ENCODE data around the gene CDH26. TPM values are rescaled to one million over a fixed set of nuclear protein-coding genes. Genes with fewer than 3 reads are reported as not detected.

CDH26 gene
- total and polyA plus RNA-seq, 4 donors: 0.99 to 5.0 (median 1.5) TPM

DNA sequence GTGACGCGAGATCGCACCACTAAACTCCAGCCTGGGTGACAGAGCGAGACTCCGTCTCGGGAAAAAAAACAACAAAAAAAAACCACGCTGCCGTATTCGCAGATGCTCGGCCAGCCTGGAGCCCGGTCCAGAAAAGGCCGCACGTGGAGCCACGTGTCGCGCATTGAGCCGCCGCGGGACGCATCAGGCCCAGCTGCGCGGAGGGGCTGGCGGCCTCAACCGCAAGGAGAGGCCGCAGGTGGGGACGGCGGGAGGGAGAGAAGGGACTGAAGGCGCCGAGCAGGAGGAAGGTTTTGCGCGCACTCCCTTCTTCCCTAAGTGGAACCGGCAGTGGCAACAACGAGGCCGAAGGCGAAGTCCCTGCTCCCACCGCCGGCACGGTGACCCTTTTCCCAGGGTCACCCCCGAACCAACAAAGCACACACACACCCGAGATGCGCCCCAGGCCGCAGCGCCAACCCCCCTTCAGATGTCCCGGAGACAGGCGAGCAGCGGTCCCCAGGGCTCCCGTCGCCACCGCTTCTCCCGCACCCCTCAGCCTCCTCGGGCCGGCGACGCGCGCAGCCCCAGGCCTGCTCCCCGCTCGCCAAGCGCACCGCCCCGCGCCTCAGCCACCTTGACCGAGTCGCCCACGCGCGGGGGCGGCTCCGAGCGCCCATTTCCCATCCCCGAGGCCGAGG lies 25.5 kb upstream of the CDH26 start:
- no peak for DNase-seq (ENCODE audit: low read depth in 4 of 6, low spot score in 6 of 6)
- H3K4me3 ChIP-seq (ENCODE audit: low read depth, low read length): no peak overlapping the region
- 82% methylated on average over 67 of the region's 72 CpGs for WGBS (ENCODE audit: insufficient coverage)
- no peaks in the 10 kb centered on the region for H3K9me3 ChIP-seq (ENCODE audit: control insufficient read depth, insufficient read depth, low read length)
- H3K27me3 ChIP-seq (ENCODE audit: control insufficient read depth, insufficient read depth, low read length): no peaks in the 10 kb centered on the region
- peaks cover 14% of the 10 kb centered on the region for H3K4me1 ChIP-seq (ENCODE audit: control insufficient read depth, insufficient read depth, low read length)
- no peak overlapping the region for H3K27ac ChIP-seq (ENCODE audit: low read depth, low read length)
- peaks cover 2% of the 10 kb centered on the region for H3K36me3 ChIP-seq (ENCODE audit: control insufficient read depth, insufficient read depth, low read length)

DNA sequence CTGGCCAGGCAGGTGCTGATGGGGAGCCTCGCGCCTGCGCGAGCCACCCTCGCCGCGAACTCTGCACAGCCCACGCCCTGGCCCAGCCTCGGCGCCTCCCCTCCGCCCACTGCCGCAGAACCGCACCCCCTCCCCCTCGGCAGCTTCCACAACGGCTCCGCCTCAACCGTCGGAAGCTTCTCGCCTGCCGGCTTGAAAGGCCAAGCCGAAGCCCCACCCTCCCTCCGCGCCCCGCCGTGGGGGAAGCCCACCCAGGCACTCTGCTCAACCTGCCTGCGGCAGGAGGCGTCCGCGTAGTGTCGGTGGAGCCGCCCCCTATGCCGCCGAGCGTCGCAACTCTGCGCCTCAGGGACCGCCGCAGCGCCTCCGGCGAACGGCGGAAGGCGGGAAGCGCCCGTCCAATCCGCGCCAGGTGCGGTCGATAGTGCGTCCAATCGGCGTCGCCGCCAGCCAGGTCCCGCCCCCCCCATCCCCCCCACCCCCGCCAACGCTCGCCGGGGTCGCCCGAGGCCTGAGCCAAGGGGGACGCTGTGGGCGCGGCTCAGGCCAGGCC lies 24.9 kb upstream of the CDH26 start, which contains the start of gene SYCP2:
Gene SYCP2, minus strand, starts transcription at position 342 of the 553 bp plus-strand sequence. CDS start 11,224 bp downstream, outside the sequence.
- H3K4me3 ChIP-seq (ENCODE audit: low read depth, low read length): peak within 1 kb of the TSS; percentile 71
- H3K4me1 ChIP-seq (ENCODE audit: control insufficient read depth, insufficient read depth, low read length): peaks cover 16% of the 10 kb centered on the region
- WGBS (ENCODE audit: insufficient coverage): 27% methylated on average over 46 of the region's 65 CpGs
- DNase-seq (ENCODE audit: low read depth in 4 of 6, low spot score in 6 of 6): peak in 1 of 6 donors; percentile 73
- no peaks in the 10 kb centered on the region for H3K9me3 ChIP-seq (ENCODE audit: control insufficient read depth, insufficient read depth, low read length)
- no peaks in the 10 kb centered on the region for H3K27me3 ChIP-seq (ENCODE audit: control insufficient read depth, insufficient read depth, low read length)
- peaks cover 2% of the 10 kb centered on the region for H3K36me3 ChIP-seq (ENCODE audit: control insufficient read depth, insufficient read depth, low read length)
- no peak within 1 kb of the TSS for H3K27ac ChIP-seq (ENCODE audit: low read depth, low read length)

DNA sequence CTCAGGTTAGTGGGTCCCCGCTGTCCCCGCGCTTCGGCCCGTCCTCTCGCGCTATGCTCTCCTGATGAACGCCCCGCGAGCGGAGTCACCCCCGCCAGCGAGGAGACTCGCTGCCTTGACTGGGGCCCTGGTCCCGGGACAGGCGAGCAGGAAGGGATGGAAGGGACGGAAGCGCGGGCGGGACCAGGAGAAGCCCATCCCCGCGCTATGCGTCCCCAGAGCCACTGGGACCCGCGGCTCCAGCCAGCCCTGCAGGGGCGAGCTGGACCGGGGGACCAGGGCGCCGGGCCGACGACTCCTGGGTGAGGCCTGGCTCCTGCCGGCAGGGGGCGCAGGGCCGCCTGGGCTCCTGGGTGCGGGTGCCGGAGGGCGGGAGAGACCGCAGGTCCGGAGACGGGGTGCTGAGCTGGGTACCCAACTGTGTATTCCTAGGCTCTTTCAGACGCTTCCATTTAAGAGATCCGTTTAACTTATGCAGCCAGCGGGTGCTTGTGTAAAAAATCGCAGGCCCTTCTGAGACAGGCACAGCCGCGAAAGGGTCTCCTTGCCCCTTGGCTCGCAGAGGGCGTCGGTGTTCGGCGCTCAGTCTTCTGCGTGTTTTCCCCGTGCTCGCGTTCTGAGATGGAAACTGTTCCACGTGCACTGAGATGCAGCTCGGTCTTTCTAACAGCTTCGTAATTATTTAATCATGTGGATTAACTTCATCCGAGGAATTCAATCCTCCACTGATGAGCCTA lies 24.2 kb upstream of the CDH26 start:
- H3K9me3 ChIP-seq (ENCODE audit: control insufficient read depth, insufficient read depth, low read length): no peaks in the 10 kb centered on the region
- peak overlapping the region; percentile 71 for H3K4me3 ChIP-seq (ENCODE audit: low read depth, low read length)
- H3K4me1 ChIP-seq (ENCODE audit: control insufficient read depth, insufficient read depth, low read length): peaks cover 22% of the 10 kb centered on the region
- H3K27me3 ChIP-seq (ENCODE audit: control insufficient read depth, insufficient read depth, low read length): no peaks in the 10 kb centered on the region
- under 1% methylated on average over 55 of the region's 59 CpGs for WGBS (ENCODE audit: insufficient coverage)
- H3K27ac ChIP-seq (ENCODE audit: low read depth, low read length): no peak overlapping the region
- peak in 3 of 6 donors; percentile 55 to 85 (median 77) for DNase-seq (ENCODE audit: low read depth in 4 of 6, low spot score in 6 of 6)
- peaks cover 5% of the 10 kb centered on the region for H3K36me3 ChIP-seq (ENCODE audit: control insufficient read depth, insufficient read depth, low read length)

DNA sequence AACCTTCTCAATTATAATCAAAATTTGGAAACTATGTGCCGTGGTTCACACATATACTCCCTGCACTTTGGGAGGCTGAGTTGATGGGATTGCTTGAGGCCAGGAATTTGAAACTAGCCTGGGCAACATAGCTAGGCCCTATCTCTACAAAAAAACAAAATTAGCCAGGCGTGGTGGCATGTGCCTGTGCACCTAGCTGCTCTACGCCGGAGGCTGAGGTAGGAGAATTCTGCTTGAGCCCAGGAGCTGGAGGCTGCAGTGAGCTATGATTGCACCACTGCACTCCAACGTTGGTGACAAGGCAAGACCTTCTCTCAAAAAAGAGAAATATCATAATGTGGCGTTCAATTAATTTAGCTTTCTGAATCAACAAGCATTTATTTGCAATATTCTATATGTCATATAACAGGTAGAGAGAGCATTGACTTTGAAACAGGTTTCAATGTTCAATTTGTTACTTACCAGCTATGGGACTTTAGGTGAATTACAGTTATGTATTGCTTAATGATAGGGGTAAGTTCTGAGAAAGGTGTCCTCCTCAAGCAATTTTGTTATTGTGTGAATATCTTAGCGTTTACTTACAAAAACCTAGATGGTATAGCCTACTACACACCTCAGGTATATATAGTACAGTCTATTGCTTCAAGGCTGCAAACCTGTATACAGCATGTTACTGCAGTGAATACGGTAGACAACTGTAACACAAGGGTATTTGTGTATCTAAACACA lies 22.6 kb upstream of the CDH26 start:
- Histone ChIP-seq H3K4me1 (ENCODE audit: control insufficient read depth, insufficient read depth, low read length) (peaks cover 34% of the 10 kb centered on the region), H3K4me3 (ENCODE audit: low read depth, low read length) (no peak overlapping the region), H3K36me3 (ENCODE audit: control insufficient read depth, insufficient read depth, low read length) (peaks cover 9% of the 10 kb centered on the region), H3K9me3 (ENCODE audit: control insufficient read depth, insufficient read depth, low read length) (no peaks in the 10 kb centered on the region), H3K27ac (ENCODE audit: low read depth, low read length) (no peak overlapping the region), H3K27me3 (ENCODE audit: control insufficient read depth, insufficient read depth, low read length) (no peaks in the 10 kb centered on the region)
- WGBS (ENCODE audit: insufficient coverage): 100% methylated on average over 3 of the region's 8 CpGs
- DNase-seq (ENCODE audit: low read depth in 4 of 6, low spot score in 6 of 6): no peak

DNA sequence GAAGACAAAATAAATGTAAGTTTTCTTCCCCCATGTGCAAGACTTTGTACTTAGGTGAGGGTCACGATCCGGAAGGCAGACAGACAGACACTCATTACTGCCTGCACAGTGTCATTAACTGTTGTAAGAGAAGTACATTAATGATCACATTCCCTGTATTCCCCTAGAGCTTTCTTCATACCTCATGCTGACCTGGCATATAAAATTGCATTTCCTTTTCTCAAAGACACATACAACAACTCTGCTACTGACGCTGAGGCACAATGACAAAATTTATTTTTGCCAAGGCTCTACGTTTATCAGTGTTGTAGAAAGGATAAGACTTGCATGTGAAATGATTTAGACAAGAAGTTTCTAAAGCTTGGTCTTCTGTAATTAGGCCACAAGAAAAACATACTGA lies 21.8 kb upstream of the CDH26 start:
- Histone ChIP-seq H3K4me3 (ENCODE audit: low read depth, low read length) (no peak overlapping the region), H3K36me3 (ENCODE audit: control insufficient read depth, insufficient read depth, low read length) (peaks cover 9% of the 10 kb centered on the region), H3K27me3 (ENCODE audit: control insufficient read depth, insufficient read depth, low read length) (no peaks in the 10 kb centered on the region), H3K27ac (ENCODE audit: low read depth, low read length) (no peak overlapping the region), H3K9me3 (ENCODE audit: control insufficient read depth, insufficient read depth, low read length) (no peaks in the 10 kb centered on the region), H3K4me1 (ENCODE audit: control insufficient read depth, insufficient read depth, low read length) (peaks cover 34% of the 10 kb centered on the region)
- DNase-seq (ENCODE audit: low read depth in 4 of 6, low spot score in 6 of 6): no peak
- no CpG with 5 or more reads among the region's 4 CpGs for WGBS (ENCODE audit: insufficient coverage)

DNA sequence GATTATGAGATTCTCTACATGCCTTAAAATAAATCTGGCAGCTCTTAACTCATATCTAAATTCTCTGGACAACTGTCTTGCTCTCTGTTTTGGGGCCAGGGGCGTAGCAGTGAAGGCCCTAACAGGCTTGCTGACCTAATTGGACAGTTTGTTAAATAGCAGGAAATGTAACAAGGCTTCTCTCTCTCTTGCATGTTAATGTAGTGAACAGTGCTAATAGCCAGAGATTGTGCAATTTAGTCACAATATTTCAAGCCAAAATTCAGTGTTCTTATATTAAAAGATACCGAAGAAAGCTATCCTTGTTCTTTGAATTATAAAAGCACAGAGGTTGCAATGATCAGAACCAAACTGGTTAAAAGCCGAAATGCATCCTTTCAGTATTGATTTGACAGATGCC lies 21.1 kb upstream of the CDH26 start:
- peak in 1 of 6 donors; percentile 18 for DNase-seq (ENCODE audit: low read depth in 4 of 6, low spot score in 6 of 6)
- Histone ChIP-seq H3K27ac (ENCODE audit: low read depth, low read length) (no peak overlapping the region), H3K4me1 (ENCODE audit: control insufficient read depth, insufficient read depth, low read length) (peaks cover 34% of the 10 kb centered on the region), H3K27me3 (ENCODE audit: control insufficient read depth, insufficient read depth, low read length) (no peaks in the 10 kb centered on the region), H3K4me3 (ENCODE audit: low read depth, low read length) (no peak overlapping the region), H3K36me3 (ENCODE audit: control insufficient read depth, insufficient read depth, low read length) (peaks cover 9% of the 10 kb centered on the region), H3K9me3 (ENCODE audit: control insufficient read depth, insufficient read depth, low read length) (no peaks in the 10 kb centered on the region)
- 71% methylated on average over 1 of the region's 3 CpGs for WGBS (ENCODE audit: insufficient coverage)

DNA sequence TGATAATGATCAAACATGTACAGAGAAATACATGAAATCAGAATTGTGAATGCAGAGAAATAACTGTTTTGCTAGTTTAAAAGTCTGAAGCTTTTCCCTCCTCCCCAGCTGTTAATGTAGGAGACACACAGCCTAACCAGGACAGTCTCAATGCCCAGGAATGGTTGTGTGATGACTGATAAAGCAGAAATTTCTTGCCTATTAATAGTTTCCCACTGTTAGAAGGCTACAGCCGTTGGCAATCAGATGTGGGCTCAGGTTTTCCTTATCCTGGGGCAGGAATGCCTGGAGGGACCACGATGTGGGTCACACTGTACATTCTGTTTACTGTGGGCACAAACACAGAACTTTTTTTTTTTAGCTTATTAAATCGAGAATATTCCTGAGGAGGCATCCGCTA lies 20.0 kb upstream of the CDH26 start:
- H3K27me3 ChIP-seq (ENCODE audit: control insufficient read depth, insufficient read depth, low read length): no peaks in the 10 kb centered on the region
- peaks cover 32% of the 10 kb centered on the region for H3K4me1 ChIP-seq (ENCODE audit: control insufficient read depth, insufficient read depth, low read length)
- H3K9me3 ChIP-seq (ENCODE audit: control insufficient read depth, insufficient read depth, low read length): no peaks in the 10 kb centered on the region
- 57% methylated on average over 3 of the region's 4 CpGs for WGBS (ENCODE audit: insufficient coverage)
- no peak overlapping the region for H3K4me3 ChIP-seq (ENCODE audit: low read depth, low read length)
- DNase-seq (ENCODE audit: low read depth in 4 of 6, low spot score in 6 of 6): no peak
- H3K27ac ChIP-seq (ENCODE audit: low read depth, low read length): no peak overlapping the region
- peaks cover 7% of the 10 kb centered on the region for H3K36me3 ChIP-seq (ENCODE audit: control insufficient read depth, insufficient read depth, low read length)

DNA sequence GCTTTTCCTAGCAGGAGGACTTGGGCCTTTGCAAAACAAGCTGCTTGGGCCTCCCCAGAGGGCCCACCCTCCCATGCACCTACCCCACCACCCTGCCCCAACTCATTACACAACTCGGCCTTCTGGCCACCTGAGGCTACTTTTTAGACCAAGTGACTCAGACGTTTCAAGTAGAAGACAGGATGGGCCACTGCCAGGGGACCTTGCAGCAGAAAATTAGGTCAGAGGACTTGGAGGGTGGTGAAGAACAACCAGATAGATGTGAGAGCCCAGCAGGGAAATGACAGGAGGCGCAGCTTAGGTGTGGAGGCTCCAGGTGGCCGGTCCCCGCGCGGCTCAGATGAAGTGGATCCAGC lies 19.5 kb upstream of the CDH26 start:
- Histone ChIP-seq H3K4me3 (ENCODE audit: low read depth, low read length) (no peak overlapping the region), H3K4me1 (ENCODE audit: control insufficient read depth, insufficient read depth, low read length) (peaks cover 28% of the 10 kb centered on the region), H3K27ac (ENCODE audit: low read depth, low read length) (no peak overlapping the region), H3K27me3 (ENCODE audit: control insufficient read depth, insufficient read depth, low read length) (no peaks in the 10 kb centered on the region), H3K36me3 (ENCODE audit: control insufficient read depth, insufficient read depth, low read length) (peaks cover 7% of the 10 kb centered on the region), H3K9me3 (ENCODE audit: control insufficient read depth, insufficient read depth, low read length) (no peaks in the 10 kb centered on the region)
- 85% methylated on average over 6 of the region's 7 CpGs for WGBS (ENCODE audit: insufficient coverage)
- no peak for DNase-seq (ENCODE audit: low read depth in 4 of 6, low spot score in 6 of 6)

DNA sequence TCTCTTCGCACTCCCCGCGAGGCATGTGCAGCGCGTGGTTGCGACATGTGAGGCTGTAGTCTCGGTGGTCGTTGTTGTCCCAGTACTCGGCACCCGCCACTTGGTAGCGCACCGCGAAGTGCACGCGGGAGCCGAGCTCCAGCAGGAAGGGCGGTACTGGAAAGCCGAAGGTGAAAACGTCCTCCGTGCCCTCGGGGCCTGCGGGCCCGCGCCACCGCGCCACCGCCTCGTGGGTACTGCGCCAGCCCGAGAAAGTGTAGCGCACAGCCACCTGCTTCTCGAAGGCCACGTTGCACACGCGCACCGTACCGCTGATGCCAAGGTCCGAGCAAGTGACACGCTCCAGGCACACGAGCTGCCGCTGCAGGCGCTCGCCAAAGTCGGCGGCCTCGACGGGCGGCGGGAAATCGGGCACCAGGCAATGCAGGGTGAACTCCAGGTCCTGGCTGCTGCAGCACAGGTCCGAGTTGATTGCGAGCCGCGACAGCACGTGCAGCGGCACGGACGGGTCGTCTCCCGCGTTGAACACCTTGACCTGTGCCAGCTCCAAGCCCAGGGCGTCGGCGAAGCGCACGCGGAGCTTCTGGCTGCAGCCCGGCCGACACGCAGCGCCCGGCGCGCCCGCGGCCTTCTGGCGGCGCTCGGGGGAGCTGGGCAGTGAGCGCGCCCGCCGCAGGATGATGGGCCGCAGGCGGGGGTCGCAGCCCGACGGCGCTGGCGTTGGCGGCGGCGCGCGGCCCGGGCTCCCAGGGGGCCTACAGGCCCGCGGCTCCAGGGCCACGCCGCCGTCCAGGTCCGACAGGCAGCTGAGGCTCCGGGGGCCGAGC lies 19.0 kb upstream of the CDH26 start:
- H3K9me3 ChIP-seq (ENCODE audit: control insufficient read depth, insufficient read depth, low read length): no peaks in the 10 kb centered on the region
- peaks cover 25% of the 10 kb centered on the region for H3K4me1 ChIP-seq (ENCODE audit: control insufficient read depth, insufficient read depth, low read length)
- WGBS (ENCODE audit: insufficient coverage): 40% methylated on average over 104 of the region's 104 CpGs
- H3K27me3 ChIP-seq (ENCODE audit: control insufficient read depth, insufficient read depth, low read length): no peaks in the 10 kb centered on the region
- H3K4me3 ChIP-seq (ENCODE audit: low read depth, low read length): peak overlapping the region; percentile 83
- H3K27ac ChIP-seq (ENCODE audit: low read depth, low read length): peak overlapping the region; percentile 96
- H3K36me3 ChIP-seq (ENCODE audit: control insufficient read depth, insufficient read depth, low read length): peaks cover 12% of the 10 kb centered on the region
- peak in 1 of 6 donors; percentile 29 for DNase-seq (ENCODE audit: low read depth in 4 of 6, low spot score in 6 of 6)

All from spinal cord (tissue), 10 donors.